C4-2B (cell line): ENCODE data around the gene GPR135.
A peak's percentile ranks its signal among the peaks of the same experiment; 100 is the strongest.

Experiments used
- H3K27ac ChIP-seq: fragments of 450-650 bp; 2 replicates; pipeline ENCODE4 v1.5.1; 2017
- ZFX ChIP-seq: fragments of 450-650 bp; IDR thresholded peaks from 2 replicates; pipeline ENCODE4 v1.6.1; 2017
- TF ChIP-seq, protein P1 (sequence below): fragments of 450-650 bp; conservative IDR thresholded peaks from 2 replicates; pipeline ENCODE4 v1.5.1; 2017; ENCODE audit warnings: mild to moderate bottlenecking

The GPR135 gene

DNA sequence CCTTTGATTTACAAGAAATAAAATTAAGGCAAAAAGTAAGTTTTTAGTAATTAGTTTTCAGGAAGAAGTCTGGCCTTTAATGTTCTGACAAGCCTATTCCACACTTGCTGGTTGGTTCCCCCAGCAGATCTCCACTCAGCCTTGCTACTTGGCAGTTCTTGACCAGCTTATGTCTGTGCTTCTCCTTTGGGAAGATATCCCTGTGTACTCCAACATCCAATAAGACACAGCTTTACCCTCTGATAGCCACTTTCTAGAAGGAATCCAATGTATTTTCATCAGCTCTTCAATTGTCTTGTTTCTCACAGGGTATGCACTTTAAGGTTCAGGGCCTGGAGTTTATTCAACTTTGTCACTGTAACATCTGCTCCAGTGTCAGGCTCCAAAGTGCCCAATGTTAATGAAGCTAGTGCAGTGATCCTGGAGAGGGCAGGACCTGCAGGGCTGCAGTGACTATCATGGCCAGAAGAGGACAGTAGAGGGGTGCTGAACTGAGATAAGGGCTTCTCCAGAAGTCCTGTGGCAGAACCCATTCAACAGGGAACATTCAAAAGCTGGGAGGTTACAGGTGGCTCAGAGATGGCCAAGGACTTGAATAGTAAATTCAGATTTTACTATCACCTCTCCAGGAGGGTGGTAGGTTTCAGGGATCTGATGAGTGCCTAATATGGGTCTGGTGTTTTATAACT lies 42.0 kb upstream of the GPR135 start:
- TF ChIP-seq ZFX, result no peak
- TF ChIP-seq, protein P1, sequence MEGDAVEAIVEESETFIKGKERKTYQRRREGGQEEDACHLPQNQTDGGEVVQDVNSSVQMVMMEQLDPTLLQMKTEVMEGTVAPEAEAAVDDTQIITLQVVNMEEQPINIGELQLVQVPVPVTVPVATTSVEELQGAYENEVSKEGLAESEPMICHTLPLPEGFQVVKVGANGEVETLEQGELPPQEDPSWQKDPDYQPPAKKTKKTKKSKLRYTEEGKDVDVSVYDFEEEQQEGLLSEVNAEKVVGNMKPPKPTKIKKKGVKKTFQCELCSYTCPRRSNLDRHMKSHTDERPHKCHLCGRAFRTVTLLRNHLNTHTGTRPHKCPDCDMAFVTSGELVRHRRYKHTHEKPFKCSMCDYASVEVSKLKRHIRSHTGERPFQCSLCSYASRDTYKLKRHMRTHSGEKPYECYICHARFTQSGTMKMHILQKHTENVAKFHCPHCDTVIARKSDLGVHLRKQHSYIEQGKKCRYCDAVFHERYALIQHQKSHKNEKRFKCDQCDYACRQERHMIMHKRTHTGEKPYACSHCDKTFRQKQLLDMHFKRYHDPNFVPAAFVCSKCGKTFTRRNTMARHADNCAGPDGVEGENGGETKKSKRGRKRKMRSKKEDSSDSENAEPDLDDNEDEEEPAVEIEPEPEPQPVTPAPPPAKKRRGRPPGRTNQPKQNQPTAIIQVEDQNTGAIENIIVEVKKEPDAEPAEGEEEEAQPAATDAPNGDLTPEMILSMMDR, result peak; percentile 98
- H3K27ac ChIP-seq, result no peak overlapping the region

DNA sequence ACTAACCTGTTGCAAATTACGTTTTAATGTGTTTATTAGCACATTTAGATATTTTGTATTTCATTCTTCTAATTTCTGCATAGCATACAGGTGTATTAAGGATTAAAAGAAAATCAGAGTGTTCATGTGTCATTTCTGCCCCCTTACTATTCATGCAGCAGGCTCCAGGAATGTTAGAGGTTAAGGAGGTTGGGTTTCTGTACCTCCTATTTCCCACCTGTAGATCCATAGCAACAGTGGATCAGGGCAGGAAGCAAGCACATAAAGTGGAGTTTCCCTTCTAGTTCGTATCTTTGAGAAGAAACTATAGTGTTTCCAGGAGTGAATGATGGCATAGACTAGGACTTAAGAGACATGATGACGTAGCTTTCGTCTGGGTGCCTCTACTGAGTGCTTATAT lies 38.1 kb upstream of the GPR135 start:
- no peak for TF ChIP-seq ZFX
- TF ChIP-seq, protein P1, result no peak
- no peak overlapping the region for H3K27ac ChIP-seq

DNA sequence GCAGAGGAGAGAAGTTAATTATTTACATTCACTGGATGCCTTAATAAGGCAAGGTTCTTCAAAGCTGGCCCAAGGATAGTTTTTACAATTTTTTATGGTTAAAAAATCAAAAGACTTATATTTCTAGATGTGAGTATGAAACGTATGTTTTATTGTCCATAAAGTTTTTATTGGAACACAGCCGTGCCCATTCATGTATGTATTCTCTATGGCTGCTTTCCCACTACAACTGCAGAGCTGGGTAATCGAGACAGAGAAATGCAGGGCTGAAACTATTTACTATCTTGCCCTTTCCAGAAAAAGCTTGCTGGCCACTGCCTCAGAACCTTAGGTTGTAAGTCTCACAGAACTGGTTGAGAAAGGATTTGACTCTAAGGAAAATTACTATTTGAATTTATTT lies 35.6 kb upstream of the GPR135 start:
- no peak for TF ChIP-seq ZFX
- TF ChIP-seq, protein P1, result no peak
- no peak overlapping the region for H3K27ac ChIP-seq

DNA sequence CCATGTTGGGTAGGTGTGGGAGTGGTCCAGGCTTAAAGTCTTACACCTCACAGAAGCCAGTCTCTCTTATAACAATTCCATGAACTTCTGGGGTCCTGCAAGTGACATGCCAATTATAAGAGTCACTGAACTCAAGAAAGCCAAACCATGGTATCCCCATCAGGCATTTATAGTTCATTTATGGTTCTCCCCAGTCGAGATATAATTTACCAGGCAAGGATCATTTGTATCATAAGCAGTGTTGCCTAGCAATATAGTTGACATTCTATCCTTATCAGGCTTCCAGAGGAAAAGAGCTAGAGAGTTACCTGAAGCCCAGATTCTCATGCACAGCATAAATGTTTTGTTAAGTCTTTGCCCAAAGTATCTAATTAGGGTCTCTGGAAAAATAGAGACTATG lies 27.2 kb upstream of the GPR135 start:
- TF ChIP-seq, protein P1, result no peak
- TF ChIP-seq ZFX, result no peak
- no peak overlapping the region for H3K27ac ChIP-seq

DNA sequence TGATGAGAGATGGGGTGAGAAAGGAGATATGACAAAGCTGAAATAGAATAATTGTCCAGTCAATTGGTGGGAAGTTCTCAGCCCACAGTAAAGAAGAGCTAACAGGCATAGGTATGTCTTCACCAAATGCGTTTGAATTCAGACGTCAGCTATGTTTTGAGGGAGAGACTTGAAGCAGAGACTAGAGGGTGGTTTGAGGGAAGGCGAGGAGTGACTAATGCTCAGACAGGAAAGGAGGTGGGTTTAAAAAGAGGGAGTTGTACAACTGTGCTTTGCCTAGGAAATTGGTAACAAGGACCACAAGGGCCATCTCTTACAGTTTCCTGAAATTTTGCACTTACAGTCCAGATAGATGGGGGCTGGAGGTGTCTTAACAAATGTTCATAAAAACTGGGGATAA lies 25.6 kb upstream of the GPR135 start:
- no peak overlapping the region for H3K27ac ChIP-seq
- TF ChIP-seq, protein P1, result no peak
- TF ChIP-seq ZFX, result no peak

DNA sequence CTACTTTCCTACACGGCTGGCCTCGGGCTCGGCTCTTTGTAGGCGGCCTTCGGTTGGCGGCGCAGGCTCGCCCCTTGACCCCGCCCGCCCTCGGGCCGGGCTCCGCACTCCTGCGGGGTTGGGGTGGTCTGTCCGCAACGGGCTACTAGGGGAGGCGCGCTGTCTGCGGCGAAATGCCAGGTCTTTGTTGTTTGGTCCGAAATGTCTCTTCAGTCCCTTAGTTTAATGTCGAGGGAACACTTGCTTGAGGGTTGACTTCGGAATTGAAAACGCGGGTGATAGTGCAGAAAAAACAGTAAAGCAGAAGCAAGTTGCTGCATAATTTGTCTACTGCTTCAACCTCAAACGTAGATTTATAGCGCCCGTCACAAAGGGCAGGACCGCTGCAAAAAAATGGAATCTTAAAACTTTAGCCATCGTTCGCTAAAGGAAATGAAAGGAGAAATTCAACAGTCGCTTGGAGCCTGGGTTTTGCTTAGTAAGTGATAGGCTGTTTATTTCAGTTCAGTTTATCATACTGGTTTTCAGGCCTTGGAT lies 19.5 kb upstream of the GPR135 start:
- peak overlapping the region; percentile 96 for H3K27ac ChIP-seq

More for the DNA sequence above, 19.5 kb upstream of the GPR135 start:
- TF ChIP-seq ZFX, result no peak
- TF ChIP-seq, protein P1, result no peak
